Uterus (tissue), 4 donors: ENCODE data around the gene RIMKLB. TPM values are rescaled to one million over a fixed set of nuclear protein-coding genes. Genes with fewer than 3 reads are reported as not detected.
"Not testable (repeated sequence)": the region's sequence is repeated elsewhere in the genome, so short reads cannot be mapped to it uniquely, and the experiment has no call there.

Experiments used
- DNase-seq, 2 donors: peaks; one replicate each; pipeline ENCODE4 v3.0.0-alpha.2; 2019 to 2020
- H3K27ac ChIP-seq, 2 donors: fragments of 200-600 bp; sonication (generic); 1 replicate in 1 of 2; 2 replicates in 1 of 2; pipeline ENCODE4 v1.5.1; 2016 to 2018
- H3K27me3 ChIP-seq, 2 donors: fragments of 200-600 bp; sonication (generic); one replicate each; pipeline ENCODE4 v1.5.1; 2018 to 2019; ENCODE audit warnings: control low read depth in 1 of 2
- H3K36me3 ChIP-seq, 2 donors: fragments of 200-600 bp; sonication (generic); one replicate each; pipeline ENCODE4 v1.5.1; 2019; ENCODE audit warnings: control low read depth in 1 of 2
- H3K4me1 ChIP-seq, 2 donors: fragments of 200-600 bp; sonication (generic); one replicate each; pipeline ENCODE4 v1.5.1; 2018 to 2019; ENCODE audit warnings: control low read depth in 1 of 2
- H3K4me3 ChIP-seq, 2 donors: fragments of 200-600 bp; sonication (generic); 1 replicate in 1 of 2; 2 replicates in 1 of 2; pipeline ENCODE4 v1.5.1; 2018 to 2019; ENCODE audit warnings: mild to moderate bottlenecking in 1 of 2
- H3K9me3 ChIP-seq, 2 donors: fragments of 200-600 bp; sonication (generic); one replicate each; pipeline ENCODE4 v1.5.1; 2019; ENCODE audit warnings: control low read depth in 1 of 2
- CTCF ChIP-seq, 4 experiments: fragments of 200-600 bp in 2 of 4; fragments of 450-650 bp in 2 of 4; sonication (generic) in 2 of 4; IDR thresholded peaks; one replicate each; pipeline ENCODE4 v1.5.1; 2016 to 2019; ENCODE audit warnings: antibody characterized with exemption in 4 of 4, mild to moderate bottlenecking in 2 of 4, moderate library complexity in 1 of 4
- POLR2A ChIP-seq, 2 donors: fragments of 450-650 bp; IDR thresholded peaks; one replicate each; pipeline ENCODE4 v1.6.1; 2016; ENCODE audit warnings: antibody characterized with exemption in 2 of 2, mild to moderate bottlenecking in 1 of 2, moderate library complexity in 1 of 2
- intact Hi-C: fragments of 100-400 bp; cut with DNase I; formaldehyde crosslinking; loops from one replicate; pipeline ENCODE4 v1.15.1; 2023; ENCODE audit warnings: low total_unique reads
- total RNA-seq, 4 donors: library from RNA; depleted of rRNA in 3 of 4; stranded (reverse); fragments of >200 nt in 3 of 4; gene quantifications; one replicate each; pipeline versions ENCODE4 v1.1.0 to v1.2.4, GENCODE V29; 2014 to 2023
- donor health status: DM: yes; HTN: yes; CAD: no.

RIMKLB gene
- total RNA-seq, 4 donors from 2014 or later, result 25.6 to 155 (median 93.4) TPM

GRCh38 chr12:8796831-8797626, 99.2 kb downstream of the RIMKLB start:
- TF ChIP-seq POLR2A (IDR thresholded peaks at IDR 0.05) (no peak), CTCF (IDR thresholded peaks at IDR 0.05) (no peak)
- H3K4me3 ChIP-seq, result no peak overlapping the region

GRCh38 chr12:8801213-8801612, 103.4 kb downstream of the RIMKLB start:
- H3K4me3 ChIP-seq, H3K27me3 ChIP-seq, H3K27ac ChIP-seq, H3K36me3 ChIP-seq, H3K9me3 ChIP-seq, intact Hi-C loops, H3K4me1 ChIP-seq, DNase-seq: not testable (repeated sequence)

More at GRCh38 chr12:8796831-8797626, 99.2 kb downstream of the RIMKLB start:
- Histone ChIP-seq H3K27me3 (no peaks in the 10 kb centered on the region), H3K9me3 (no peaks in the 10 kb centered on the region), H3K27ac (no peak overlapping the region), H3K4me1 (no peaks in the 10 kb centered on the region), H3K36me3 (no peaks in the 10 kb centered on the region)
- intact Hi-C loops, result no loop called here
- no peak for DNase-seq

- H3K4me1 ChIP-seq, intact Hi-C loops, H3K27me3 ChIP-seq, H3K9me3 ChIP-seq, H3K36me3 ChIP-seq, H3K27ac ChIP-seq, DNase-seq, H3K4me3 ChIP-seq: not testable (repeated sequence)
These were observed 107.0 kb downstream of the RIMKLB start for GRCh38 chr12:8804833-8805232.

GRCh38 chr12:8805487-8805886, 107.7 kb downstream of the RIMKLB start:
- H3K4me3 ChIP-seq, H3K4me1 ChIP-seq, H3K36me3 ChIP-seq, H3K27me3 ChIP-seq, DNase-seq, H3K27ac ChIP-seq, intact Hi-C loops, H3K9me3 ChIP-seq: not testable (repeated sequence)

- intact Hi-C loops, H3K27me3 ChIP-seq, DNase-seq, H3K4me1 ChIP-seq, H3K36me3 ChIP-seq, H3K9me3 ChIP-seq, H3K4me3 ChIP-seq, H3K27ac ChIP-seq: not testable (repeated sequence)
These were observed 109.3 kb downstream of the RIMKLB start for GRCh38 chr12:8807084-8807483.

- H3K4me1 ChIP-seq, DNase-seq, H3K36me3 ChIP-seq, H3K27me3 ChIP-seq, H3K27ac ChIP-seq, H3K4me3 ChIP-seq, intact Hi-C loops, H3K9me3 ChIP-seq: not testable (repeated sequence)
These were observed 112.3 kb downstream of the RIMKLB start for GRCh38 chr12:8810112-8810511.

GRCh38 chr12:8813572-8814357, 116.0 kb downstream of the RIMKLB start:
- Histone ChIP-seq H3K9me3 (no peaks in the 10 kb centered on the region), H3K27me3 (no peaks in the 10 kb centered on the region), H3K36me3 (no peaks in the 10 kb centered on the region), H3K27ac (no peak overlapping the region), H3K4me1 (no peaks in the 10 kb centered on the region), H3K4me3 (no peak overlapping the region)
- intact Hi-C loops, result no loop called here
- no peak for DNase-seq
- TF ChIP-seq CTCF (IDR thresholded peaks at IDR 0.05) (no peak), POLR2A (IDR thresholded peaks at IDR 0.05) (no peak)
